ENCODE results near the gene SLAMF9. TPM values are rescaled to one million over a fixed set of nuclear protein-coding genes. Genes with fewer than 3 reads are reported as not detected.

Gene SLAMF9
- total RNA-seq, 1 donor from 2014 or later = not detected

GRCh38 chr1:159960721-159961381, 6.8 kb upstream of the SLAMF9 start:
- Mint-ChIP-seq H3K4me3 (peak overlapping the region; percentile 46), H3K27ac (peak overlapping the region; percentile 5), H3K36me3 (no peaks in the 10 kb centered on the region), H3K27me3 (peaks cover 8% of the 10 kb centered on the region), H3K4me1 (ENCODE audit: unreplicated experiment) (peaks cover 18% of the 10 kb centered on the region), H3K9me3 (peaks cover 12% of the 10 kb centered on the region)
- TF ChIP-seq CTCF (conservative IDR thresholded peaks at IDR 0.05) = no peak
- no peak for DNase-seq (ENCODE audit: extremely low spot score, unreplicated experiment)

- H3K4me1 Mint-ChIP-seq (ENCODE audit: unreplicated experiment) = peaks cover 9% of the 10 kb centered on the region
- peaks cover 2% of the 10 kb centered on the region for H3K27me3 Mint-ChIP-seq
- DNase-seq (ENCODE audit: extremely low spot score, unreplicated experiment) = no peak
- no peak for TF ChIP-seq CTCF (conservative IDR thresholded peaks at IDR 0.05)
- H3K36me3 Mint-ChIP-seq = no peaks in the 10 kb centered on the region
- H3K9me3 Mint-ChIP-seq = peaks cover 12% of the 10 kb centered on the region
- peak overlapping the region; percentile 93 for H3K27ac Mint-ChIP-seq
- peak overlapping the region; percentile 57 for H3K4me3 Mint-ChIP-seq
Observed at GRCh38 chr1:159959451-159959850, 5.4 kb upstream of the SLAMF9 start.

GRCh38 chr1:159958719-159959380, 4.8 kb upstream of the SLAMF9 start:
- H3K9me3 Mint-ChIP-seq = peaks cover 12% of the 10 kb centered on the region
- H3K27me3 Mint-ChIP-seq = peaks cover 7% of the 10 kb centered on the region
- H3K27ac Mint-ChIP-seq = peak overlapping the region; percentile 93
- no peak for DNase-seq (ENCODE audit: extremely low spot score, unreplicated experiment)
- TF ChIP-seq CTCF (conservative IDR thresholded peaks at IDR 0.05) = no peak
- H3K4me3 Mint-ChIP-seq = peak overlapping the region; percentile 57
- H3K4me1 Mint-ChIP-seq (ENCODE audit: unreplicated experiment) = peaks cover 11% of the 10 kb centered on the region
- H3K36me3 Mint-ChIP-seq = no peaks in the 10 kb centered on the region

GRCh38 chr1:159957824-159958268, 3.8 kb upstream of the SLAMF9 start:
- Mint-ChIP-seq H3K9me3 (peaks cover 12% of the 10 kb centered on the region), H3K27ac (no peak overlapping the region), H3K27me3 (peaks cover 13% of the 10 kb centered on the region), H3K4me1 (ENCODE audit: unreplicated experiment) (peaks cover 11% of the 10 kb centered on the region), H3K4me3 (no peak overlapping the region), H3K36me3 (no peaks in the 10 kb centered on the region)
- DNase-seq (ENCODE audit: extremely low spot score, unreplicated experiment) = no peak
- no peak for TF ChIP-seq CTCF (conservative IDR thresholded peaks at IDR 0.05)

- H3K27me3 Mint-ChIP-seq = peaks cover 26% of the 10 kb centered on the region
- DNase-seq (ENCODE audit: extremely low spot score, unreplicated experiment) = no peak
- H3K9me3 Mint-ChIP-seq = peaks cover 7% of the 10 kb centered on the region
Observed at GRCh38 chr1:159955456-159955855, 1.4 kb upstream of the SLAMF9 start.

More at GRCh38 chr1:159955456-159955855, 1.4 kb upstream of the SLAMF9 start:
- no peak for TF ChIP-seq CTCF (conservative IDR thresholded peaks at IDR 0.05)
- Mint-ChIP-seq H3K4me1 (ENCODE audit: unreplicated experiment) (peaks cover 11% of the 10 kb centered on the region), H3K36me3 (no peaks in the 10 kb centered on the region), H3K4me3 (no peak overlapping the region), H3K27ac (no peak overlapping the region)

Measured in type B pancreatic cell (in vitro differentiated cells).